Fibroblast of villous mesenchyme (primary cell): ENCODE results near the gene GASK1B. TPM values are rescaled to one million over a fixed set of nuclear protein-coding genes. Genes with fewer than 3 reads are reported as not detected.

Experiments
- DNase-seq: peaks from one replicate; pipeline ENCODE4 v3.0.0-alpha.2; 2010; ENCODE audit warnings: low read depth
- H3K4me3 ChIP-seq: 2 replicates; pipeline ENCODE4 v1.5.1; 2011; ENCODE audit warnings: low read depth, mild to moderate bottlenecking, low read length
- CTCF ChIP-seq: IDR thresholded peaks from 2 replicates; pipeline ENCODE4 v1.5.1; 2012; ENCODE audit warnings: low read depth, mild to moderate bottlenecking, low read length; ENCODE audit not compliant: insufficient read depth
- total RNA-seq: library from RNA; depleted of rRNA; stranded (reverse); fragments of >200 nt; gene quantifications from 2 replicates; pipeline ENCODE4 v1.2.3, GENCODE V29; 2012

Gene GASK1B
- total RNA-seq, 1 donor = 73.8 TPM

GRCh38 chr4:158157412-158157811, 15.4 kb downstream of the GASK1B start:
- DNase-seq = no peak
- no peak for TF ChIP-seq CTCF
- no peak overlapping the region for H3K4me3 ChIP-seq

GRCh38 chr4:158155656-158156356, 17.0 kb downstream of the GASK1B start:
- no peak overlapping the region for H3K4me3 ChIP-seq
- no peak for DNase-seq
- no peak for TF ChIP-seq CTCF

- no peak overlapping the region for H3K4me3 ChIP-seq
- no peak for TF ChIP-seq CTCF
- DNase-seq = no peak
Observed at GRCh38 chr4:158147151-158147550, 25.7 kb downstream of the GASK1B start.

- DNase-seq = no peak
- TF ChIP-seq CTCF = no peak
- no peak overlapping the region for H3K4me3 ChIP-seq
Observed at GRCh38 chr4:158146736-158147135, 26.1 kb downstream of the GASK1B start.

GRCh38 chr4:158139086-158139485, 33.7 kb downstream of the GASK1B start:
- no peak for TF ChIP-seq CTCF
- H3K4me3 ChIP-seq = no peak overlapping the region
- no peak for DNase-seq

GRCh38 chr4:158134222-158134621, 38.6 kb downstream of the GASK1B start:
- DNase-seq = no peak
- TF ChIP-seq CTCF = no peak

GRCh38 chr4:158133551-158133950, 39.3 kb downstream of the GASK1B start:
- no peak for TF ChIP-seq CTCF
- no peak for DNase-seq
- H3K4me3 ChIP-seq = no peak overlapping the region

More at GRCh38 chr4:158134222-158134621, 38.6 kb downstream of the GASK1B start:
- H3K4me3 ChIP-seq = no peak overlapping the region
